GM19328 (cell line): ENCODE results near the gene PLCD3.

Source experiments
- ATAC-seq: cut with Tn5 transposase; IDR thresholded peaks from one replicate; pipeline ENCODE4 v1.9.1; 2021; ENCODE audit warnings: mild to moderate bottlenecking, moderate library complexity; ENCODE audit not compliant: unreplicated experiment

Gene PLCD3

DNA sequence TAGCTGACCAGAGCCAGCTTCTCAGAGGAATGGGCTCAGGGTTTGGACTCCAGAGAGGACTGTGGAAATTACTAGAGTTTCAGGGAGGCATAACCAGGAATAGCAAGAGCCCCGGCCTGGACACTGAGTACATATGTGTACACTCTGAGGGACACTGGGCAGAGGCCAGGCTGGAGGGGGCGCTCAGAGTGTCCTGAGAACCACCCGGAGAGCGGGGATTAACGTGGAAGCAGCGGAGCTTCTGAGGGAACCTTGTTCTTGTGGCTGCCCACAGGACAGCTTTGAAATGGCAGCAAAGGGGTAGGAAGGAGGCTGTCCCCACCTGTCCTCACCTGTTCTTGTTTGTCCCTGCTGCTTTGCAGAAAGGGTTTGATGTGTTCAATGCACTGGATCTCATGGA, 27.8 kb downstream of the PLCD3 start:
- no peak for ATAC-seq

GRCh38 chr17:45104029-45104428, 28.3 kb downstream of the PLCD3 start:
- ATAC-seq = no peak

GRCh38 chr17:45103269-45103795, 29.0 kb downstream of the PLCD3 start:
- no peak for ATAC-seq

DNA sequence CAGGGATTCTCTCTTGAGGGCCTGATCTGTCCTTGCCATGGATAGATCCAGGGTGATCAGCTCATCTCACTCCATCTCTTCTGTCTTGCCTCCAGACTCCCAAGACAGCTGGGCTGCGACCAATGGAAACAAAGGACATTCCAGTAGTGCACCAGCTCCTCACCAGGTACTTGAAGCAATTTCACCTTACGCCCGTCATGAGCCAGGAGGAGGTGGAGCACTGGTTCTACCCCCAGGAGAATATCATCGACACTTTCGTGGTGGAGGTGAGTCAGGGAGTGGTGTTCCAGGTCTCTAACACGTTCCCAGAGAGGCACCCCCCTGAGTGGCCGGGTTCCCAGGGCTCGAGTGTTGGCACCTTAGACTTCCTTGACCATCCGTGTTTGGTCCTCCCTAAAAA, 29.5 kb downstream of the PLCD3 start:
- ATAC-seq = no peak

DNA sequence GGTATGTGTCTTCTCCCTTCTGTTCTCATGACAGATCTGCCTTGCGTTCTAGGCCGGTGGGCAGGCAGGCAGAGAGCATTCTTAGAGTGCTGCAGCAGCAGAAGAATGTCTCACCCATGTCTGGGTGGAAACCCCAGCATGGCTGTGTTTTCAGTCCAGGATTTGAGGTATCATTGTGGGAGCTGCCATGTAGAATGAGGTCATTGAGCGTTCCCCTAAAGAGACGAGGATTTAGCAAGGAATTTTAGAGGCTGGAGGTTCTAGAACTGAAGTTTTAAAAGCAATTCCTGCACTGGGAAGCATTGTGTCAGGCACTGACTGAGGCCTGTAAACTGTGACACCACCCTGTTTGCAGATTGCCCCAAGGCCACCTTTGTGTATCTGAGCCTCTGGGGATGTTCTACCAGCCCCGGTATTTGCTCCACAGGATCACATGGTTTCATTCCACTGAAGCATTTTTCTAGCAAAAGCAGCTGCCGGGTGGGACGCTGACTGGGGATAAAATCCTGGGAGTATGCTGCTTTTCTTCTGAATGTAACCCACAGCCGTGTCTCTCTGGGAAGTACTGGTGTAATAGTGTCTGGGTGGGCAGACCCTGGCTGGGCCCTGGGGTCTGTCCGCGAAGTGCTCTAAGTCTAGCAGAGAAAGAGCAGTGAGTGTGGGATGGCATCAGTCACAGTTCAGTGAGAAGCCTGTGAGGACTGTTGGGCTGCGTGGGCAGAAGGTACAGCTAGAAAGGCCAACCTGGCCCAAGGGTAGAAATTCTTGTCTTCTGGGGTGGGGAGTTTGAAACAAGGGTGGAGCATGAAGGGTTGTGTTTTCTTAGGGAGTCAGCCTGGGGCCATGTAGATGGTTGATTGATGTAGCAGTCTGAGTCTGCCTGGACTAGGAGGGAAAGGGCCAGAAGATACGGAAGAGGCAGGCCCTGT, 30.2 kb downstream of the PLCD3 start:
- no peak for ATAC-seq

- ATAC-seq = no peak
These were observed 30.8 kb downstream of the PLCD3 start for GRCh38 chr17:45101546-45101882.

DNA sequence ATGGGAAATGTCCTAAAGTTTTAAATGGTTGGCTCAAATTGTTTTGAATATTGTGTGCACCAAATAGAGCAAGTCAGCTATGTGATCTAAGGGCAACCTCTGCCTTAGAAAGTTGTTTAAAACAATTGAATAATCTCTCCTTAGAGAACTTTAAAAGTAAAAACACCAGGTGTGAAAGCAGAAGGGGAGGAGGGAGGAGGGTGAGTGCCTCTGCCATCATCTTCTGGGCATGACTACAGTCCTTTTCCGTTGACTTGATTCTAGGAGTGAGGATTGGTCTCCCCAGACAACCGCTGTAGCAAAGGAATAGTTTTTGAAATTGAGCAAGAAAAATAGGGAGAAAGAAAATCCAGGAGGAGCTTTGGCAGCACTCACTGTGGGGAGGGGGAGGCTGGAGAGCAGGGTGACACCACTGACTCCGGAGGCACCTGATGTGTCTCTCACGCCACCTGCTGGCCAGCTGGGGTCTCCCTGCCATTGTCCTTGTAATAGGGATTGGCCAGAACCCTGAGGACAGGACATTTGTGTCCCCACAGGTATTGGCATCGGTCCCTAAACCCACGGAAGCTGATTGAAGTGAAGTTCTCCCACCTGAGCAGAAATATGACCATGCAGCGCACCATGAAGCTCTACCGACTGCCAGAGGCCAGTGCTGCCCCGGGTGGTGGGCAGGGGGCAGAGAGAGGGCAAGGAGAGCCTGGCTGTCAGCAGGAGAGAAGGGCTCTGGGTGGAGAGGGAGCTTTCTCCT, 33.3 kb downstream of the PLCD3 start:
- no peak for ATAC-seq

- ATAC-seq = no peak
These were observed 34.0 kb downstream of the PLCD3 start for GRCh38 chr17:45098081-45098868.

DNA sequence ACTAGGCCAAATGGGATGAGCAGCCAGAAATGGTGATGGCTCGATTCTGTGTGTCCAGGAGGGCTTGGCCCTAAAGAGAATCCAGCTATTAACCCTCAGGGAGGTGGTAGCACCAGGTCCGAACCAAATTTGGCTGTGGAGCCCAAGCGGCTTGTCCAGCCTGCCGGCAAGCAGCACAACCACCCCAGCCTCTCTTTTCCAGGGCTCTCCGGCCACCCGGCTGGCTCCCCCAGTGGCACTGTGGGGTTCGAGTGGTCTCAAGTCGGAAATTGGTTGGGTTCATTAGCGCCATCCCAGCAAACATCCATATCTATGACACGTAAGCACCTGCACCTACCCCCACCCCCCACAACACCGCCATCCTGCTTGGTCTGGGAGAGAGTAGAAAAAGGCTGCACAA, 35.4 kb downstream of the PLCD3 start:
- no peak for ATAC-seq

DNA sequence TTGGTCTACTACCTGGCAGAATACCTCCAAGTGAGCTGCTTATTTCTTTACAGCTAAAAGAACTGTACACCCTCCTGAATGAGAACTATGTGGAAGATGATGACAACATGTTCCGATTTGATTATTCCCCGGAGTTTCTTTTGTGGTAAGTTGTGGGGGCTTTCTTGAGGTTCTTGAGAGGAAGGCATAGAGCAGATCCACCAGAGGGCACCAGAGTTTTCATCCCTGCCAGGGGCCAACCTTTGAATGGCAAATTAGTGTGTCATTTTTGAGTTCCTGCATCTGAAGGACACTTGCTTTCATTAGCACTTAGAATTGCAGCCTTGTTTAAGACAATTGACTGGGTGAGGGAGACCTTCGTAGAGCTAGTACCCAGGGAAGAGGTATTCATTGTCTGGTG, 36.2 kb downstream of the PLCD3 start:
- ATAC-seq = no peak

DNA sequence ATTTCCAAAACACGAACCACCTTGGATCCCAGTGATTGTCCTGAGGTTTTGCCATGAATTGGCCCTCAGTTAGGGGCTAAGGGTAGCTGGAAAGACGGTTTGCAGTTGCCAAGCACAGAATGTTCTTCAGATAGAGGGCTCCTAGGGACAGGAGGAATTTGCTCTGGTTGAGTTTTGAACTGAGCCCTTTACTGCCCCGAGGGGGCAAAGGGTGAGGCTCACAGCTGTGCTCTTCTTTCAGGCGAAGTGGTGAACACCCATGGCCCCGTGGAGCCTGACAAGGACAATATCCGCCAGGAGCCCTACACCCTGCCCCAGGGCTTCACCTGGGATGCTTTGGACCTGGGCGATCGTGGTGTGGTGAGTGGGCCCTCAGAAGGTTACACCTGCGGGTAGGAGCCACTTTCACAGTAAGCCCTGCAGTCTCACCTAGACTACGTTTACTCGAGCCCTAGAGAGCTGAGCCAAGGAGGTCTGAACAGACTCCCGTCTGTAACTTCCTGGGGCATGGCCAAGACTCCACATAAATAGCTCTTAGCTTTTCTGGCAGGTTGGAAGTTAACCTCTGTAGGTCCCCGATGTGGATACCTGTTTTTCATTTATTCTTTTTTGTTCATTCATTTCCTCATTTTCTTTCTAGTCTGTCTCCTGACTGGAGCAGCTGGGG, 38.7 kb downstream of the PLCD3 start:
- no peak for ATAC-seq

DNA sequence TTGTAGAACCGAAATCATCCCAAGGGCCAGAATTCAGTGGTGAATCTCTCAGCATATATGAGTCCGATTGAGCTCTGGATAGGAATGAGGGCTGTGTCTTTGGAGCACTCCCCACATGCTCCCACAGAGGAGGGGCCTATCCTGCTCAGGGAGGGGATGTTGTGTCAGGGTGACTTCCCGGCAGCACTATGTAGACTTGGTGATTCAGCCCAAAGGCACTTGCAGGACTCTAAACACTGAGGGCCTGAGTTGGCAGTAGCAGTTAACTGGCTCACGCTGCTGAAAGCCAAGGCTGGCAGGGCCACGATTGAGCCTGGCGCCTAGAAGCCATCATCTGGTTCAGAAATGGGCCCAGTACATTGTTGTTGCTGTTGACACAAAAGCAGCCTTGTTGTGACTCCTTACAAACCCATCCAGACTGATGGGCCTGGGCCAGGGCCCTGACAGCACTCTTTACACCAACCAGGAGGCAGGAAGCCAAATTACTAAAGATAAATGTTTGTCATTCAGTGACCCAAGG, 39.3 kb downstream of the PLCD3 start:
- no peak for ATAC-seq

- ATAC-seq = no peak
These were observed 40.4 kb downstream of the PLCD3 start for GRCh38 chr17:45091778-45092425.

GRCh38 chr17:45090711-45091110, 41.6 kb downstream of the PLCD3 start:
- no peak for ATAC-seq

DNA sequence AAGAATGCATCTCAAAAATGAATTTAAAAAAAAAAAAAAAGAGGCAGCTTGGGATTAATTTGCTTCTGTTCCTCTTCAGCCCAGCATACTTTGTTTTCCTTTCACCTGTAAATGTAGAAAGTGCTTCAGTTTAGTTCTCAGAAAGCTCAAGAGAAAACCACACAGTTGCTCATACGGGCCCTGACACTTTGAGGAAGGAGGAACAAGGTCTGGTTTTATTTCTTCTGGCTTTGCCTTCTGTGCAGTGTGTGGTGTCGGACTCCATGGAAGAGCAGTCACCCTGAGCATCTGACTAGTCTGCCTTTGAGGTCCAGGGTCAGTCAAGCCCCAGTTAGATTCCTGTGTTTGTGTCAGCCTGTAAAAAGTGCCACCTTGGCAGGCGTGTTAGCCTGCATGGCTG, 43.6 kb downstream of the PLCD3 start:
- no peak for ATAC-seq

GRCh38 chr17:45087978-45088377, 44.3 kb downstream of the PLCD3 start:
- ATAC-seq = no peak

DNA sequence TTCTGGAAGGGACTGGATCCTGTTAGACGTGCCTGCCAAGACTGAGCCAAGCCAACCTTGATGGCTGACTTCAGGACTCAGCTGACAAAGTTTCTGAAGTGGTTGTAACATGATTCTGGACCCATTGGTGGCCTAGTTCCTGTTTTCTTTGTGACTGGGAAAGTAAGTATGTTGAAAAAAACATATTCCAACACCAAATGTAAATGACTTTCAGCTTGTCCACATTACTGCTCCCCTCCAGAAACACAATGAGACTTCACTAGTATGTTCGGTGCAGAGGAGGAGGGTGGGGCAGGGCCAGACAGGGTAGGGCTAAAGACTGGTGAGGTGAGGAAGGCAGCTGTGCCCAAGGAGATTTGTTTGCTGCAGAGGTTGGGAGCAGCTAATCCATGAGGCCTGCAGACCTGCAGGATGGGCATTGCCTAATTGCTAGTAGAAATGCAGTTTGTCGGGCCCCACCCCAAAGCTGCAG, 44.8 kb downstream of the PLCD3 start:
- no peak for ATAC-seq

- no peak for ATAC-seq
These were observed 45.3 kb downstream of the PLCD3 start for GRCh38 chr17:45086865-45087503.

DNA sequence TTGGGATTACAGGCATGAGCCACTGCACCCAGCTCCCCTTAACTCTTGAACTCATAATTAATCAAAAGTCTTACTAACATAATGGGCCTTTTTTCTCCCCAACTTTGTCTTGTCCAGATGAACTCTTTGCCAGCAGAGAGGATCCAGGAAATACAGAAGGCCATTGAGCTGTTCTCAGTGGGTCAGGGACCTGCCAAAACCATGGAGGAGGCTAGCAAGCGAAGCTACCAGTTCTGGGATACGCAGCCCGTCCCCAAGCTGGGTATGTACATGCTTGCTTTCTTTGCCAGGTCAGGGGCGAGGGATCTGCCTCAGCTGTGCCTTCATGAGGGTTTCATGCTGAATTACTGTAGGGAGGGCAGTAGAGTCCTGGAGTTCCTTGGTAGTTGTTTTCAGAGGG, 45.9 kb downstream of the PLCD3 start:
- no peak for ATAC-seq
